Measurements from ENCODE around the gene MYH14. TPM values are rescaled to one million over a fixed set of nuclear protein-coding genes. Genes with fewer than 3 reads are reported as not detected.

The MYH14 gene
- total and polyA plus RNA-seq, 2 of the 4 experiments (the other 2 are of a cell fraction): not detected

DNA sequence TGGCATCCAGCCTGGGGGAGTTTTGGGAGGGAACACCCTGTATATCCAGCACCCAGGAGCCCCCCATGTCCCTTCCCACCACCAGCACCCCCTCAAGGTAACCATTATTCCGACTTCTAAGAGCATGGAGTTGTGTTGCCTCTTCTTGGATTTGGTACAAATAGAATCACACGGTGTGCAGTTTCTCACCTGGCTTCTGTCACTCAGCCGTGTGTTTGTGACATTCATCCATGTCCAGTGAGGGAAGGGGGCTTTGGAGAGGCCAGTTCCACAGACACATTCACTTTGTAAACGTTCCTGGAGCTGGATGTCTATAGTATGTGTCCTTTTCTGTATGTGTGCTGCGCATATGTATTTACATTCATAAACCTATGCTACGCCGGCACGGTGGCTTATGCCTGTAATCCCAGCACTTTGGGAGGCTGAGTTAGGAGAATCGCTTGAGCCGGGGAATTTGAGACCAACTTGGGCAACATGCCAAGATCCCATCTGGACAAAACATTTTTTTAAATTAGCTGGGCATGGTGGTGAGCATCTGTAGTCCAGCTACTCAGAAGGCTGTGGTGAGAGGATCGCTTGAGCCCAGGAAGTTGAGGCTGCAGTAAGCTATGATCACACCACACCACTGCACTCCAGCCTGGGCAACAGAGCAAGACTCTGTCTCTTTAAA is 36.6 kb downstream of the MYH14 start:
- Histone ChIP-seq H3K36me3 (ENCODE audit: control insufficient read depth, insufficient read depth, low read length) (no peaks in the 10 kb centered on the region), H3K14ac (replicated peaks; ENCODE audit: low read depth, low read length) (no peak overlapping the region), H3K4me1 (ENCODE audit: control insufficient read depth, insufficient read depth, low read length) (no peaks in the 10 kb centered on the region), H3K4me3 (ENCODE audit: insufficient read depth, low read depth, low read length) (no peak overlapping the region), H3K9me1 (ENCODE audit: insufficient read depth, low read length) (no peaks in the 10 kb centered on the region), H2AK5ac (ENCODE audit: low read depth, low read length) (no peak overlapping the region), H2AFZ (replicated peaks; ENCODE audit: low read length, poor library complexity) (no peak overlapping the region), H3K4ac (ENCODE audit: low read depth, low read length) (no peak overlapping the region), H2BK120ac (ENCODE audit: low read depth, low read length) (no peak overlapping the region), H3K56ac (ENCODE audit: extremely low read depth, insufficient read depth, low read length) (no peak overlapping the region), H2BK20ac (ENCODE audit: low read depth, low read length) (no peak overlapping the region), H4K5ac (ENCODE audit: low read depth, low read length) (no peak overlapping the region), H4K91ac (ENCODE audit: insufficient read depth, low read depth, low read length) (no peak overlapping the region), H3K79me1 (ENCODE audit: low read depth in 1 of 2, low read length in 2 of 2) (no peaks in the 10 kb centered on the region), H3K27me3 (ENCODE audit: control insufficient read depth, insufficient read depth, low read length) (no peaks in the 10 kb centered on the region), H3K4me2 (ENCODE audit: low read depth, low read length) (no peak overlapping the region), H3K23ac (ENCODE audit: low read depth, low read length) (no peak overlapping the region), H4K20me1 (ENCODE audit: insufficient read depth, low read length) (no peaks in the 10 kb centered on the region), H2BK15ac (ENCODE audit: low read depth, low read length) (no peak overlapping the region), H2BK5ac (ENCODE audit: low read depth, low read length, poor library complexity, severe bottlenecking) (no peak overlapping the region), H3K9me3 (ENCODE audit: control insufficient read depth, insufficient read depth, low read length) (peaks cover 22% of the 10 kb centered on the region), H3K18ac (ENCODE audit: low read depth, low read length) (no peak overlapping the region), H2AK9ac (replicated peaks; ENCODE audit: low read depth, low read length, poor library complexity) (no peak overlapping the region), H4K8ac (ENCODE audit: low read depth in 2 of 2, low read length in 2 of 2) (no peak overlapping the region), H3K9ac (ENCODE audit: low read depth, low read length) (no peak overlapping the region), H3K27ac (ENCODE audit: insufficient read depth, low read length) (no peak overlapping the region)
- dilution Hi-C loops (cut with HindIII; ENCODE audit: low sequenced_read_pairs, unreplicated experiment): no loop called here
- DNase-seq: no peak
- in situ Hi-C loops (cut with MboI; ENCODE audit: low sequenced_read_pairs): no loop called here
- ATAC-seq (ENCODE audit: low read depth): no peak
- BruUV-seq (replicated peaks): no TSS peak
- ChIA-PET CTCF (no interaction called here), POLR2A (ENCODE audit: unreplicated experiment) (no interaction called here)
- TF ChIP-seq BHLHE40 (IDR thresholded peaks at IDR 0.05; ENCODE audit: low read depth, low read length) (no peak), CEBPB (IDR thresholded peaks at IDR 0.05; ENCODE audit: low read depth, low read length) (no peak), MXI1 (IDR thresholded peaks at IDR 0.05; ENCODE audit: borderline replicate concordance, low read depth, low read length) (no peak), MAFK (IDR thresholded peaks at IDR 0.05; ENCODE audit: low read depth, low read length) (no peak), SMC3 (IDR thresholded peaks at IDR 0.05; ENCODE audit: low read depth, low read length) (no peak), FOS (IDR thresholded peaks at IDR 0.05; ENCODE audit: low read depth, low read length) (no peak), NFE2L2 (IDR thresholded peaks at IDR 0.05; ENCODE audit: low read depth, low read length) (no peak), POLR2A (IDR thresholded peaks at IDR 0.05; ENCODE audit: low read depth, low read length) (no peak), RCOR1 (IDR thresholded peaks at IDR 0.05; ENCODE audit: insufficient replicate concordance, low read length) (no peak), RAD21 (IDR thresholded peaks at IDR 0.05; ENCODE audit: low read length) (no peak), CHD1 (IDR thresholded peaks at IDR 0.05; ENCODE audit: low read depth, low read length) (no peak), MAZ (IDR thresholded peaks at IDR 0.05; ENCODE audit: borderline replicate concordance, low read depth, low read length) (no peak), RFX5 (IDR thresholded peaks at IDR 0.05; ENCODE audit: low read depth, low read length) (no peak)
- TF ChIP-seq, protein P1, sequence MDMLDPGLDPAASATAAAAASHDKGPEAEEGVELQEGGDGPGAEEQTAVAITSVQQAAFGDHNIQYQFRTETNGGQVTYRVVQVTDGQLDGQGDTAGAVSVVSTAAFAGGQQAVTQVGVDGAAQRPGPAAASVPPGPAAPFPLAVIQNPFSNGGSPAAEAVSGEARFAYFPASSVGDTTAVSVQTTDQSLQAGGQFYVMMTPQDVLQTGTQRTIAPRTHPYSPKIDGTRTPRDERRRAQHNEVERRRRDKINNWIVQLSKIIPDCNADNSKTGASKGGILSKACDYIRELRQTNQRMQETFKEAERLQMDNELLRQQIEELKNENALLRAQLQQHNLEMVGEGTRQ (IDR thresholded peaks at IDR 0.05; ENCODE audit: low read depth, low read length): no peak
- TF ChIP-seq, protein P2, sequence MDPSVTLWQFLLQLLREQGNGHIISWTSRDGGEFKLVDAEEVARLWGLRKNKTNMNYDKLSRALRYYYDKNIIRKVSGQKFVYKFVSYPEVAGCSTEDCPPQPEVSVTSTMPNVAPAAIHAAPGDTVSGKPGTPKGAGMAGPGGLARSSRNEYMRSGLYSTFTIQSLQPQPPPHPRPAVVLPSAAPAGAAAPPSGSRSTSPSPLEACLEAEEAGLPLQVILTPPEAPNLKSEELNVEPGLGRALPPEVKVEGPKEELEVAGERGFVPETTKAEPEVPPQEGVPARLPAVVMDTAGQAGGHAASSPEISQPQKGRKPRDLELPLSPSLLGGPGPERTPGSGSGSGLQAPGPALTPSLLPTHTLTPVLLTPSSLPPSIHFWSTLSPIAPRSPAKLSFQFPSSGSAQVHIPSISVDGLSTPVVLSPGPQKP (IDR thresholded peaks at IDR 0.05; ENCODE audit: borderline replicate concordance, low read depth, low read length): no peak
- TF ChIP-seq, protein P3, sequence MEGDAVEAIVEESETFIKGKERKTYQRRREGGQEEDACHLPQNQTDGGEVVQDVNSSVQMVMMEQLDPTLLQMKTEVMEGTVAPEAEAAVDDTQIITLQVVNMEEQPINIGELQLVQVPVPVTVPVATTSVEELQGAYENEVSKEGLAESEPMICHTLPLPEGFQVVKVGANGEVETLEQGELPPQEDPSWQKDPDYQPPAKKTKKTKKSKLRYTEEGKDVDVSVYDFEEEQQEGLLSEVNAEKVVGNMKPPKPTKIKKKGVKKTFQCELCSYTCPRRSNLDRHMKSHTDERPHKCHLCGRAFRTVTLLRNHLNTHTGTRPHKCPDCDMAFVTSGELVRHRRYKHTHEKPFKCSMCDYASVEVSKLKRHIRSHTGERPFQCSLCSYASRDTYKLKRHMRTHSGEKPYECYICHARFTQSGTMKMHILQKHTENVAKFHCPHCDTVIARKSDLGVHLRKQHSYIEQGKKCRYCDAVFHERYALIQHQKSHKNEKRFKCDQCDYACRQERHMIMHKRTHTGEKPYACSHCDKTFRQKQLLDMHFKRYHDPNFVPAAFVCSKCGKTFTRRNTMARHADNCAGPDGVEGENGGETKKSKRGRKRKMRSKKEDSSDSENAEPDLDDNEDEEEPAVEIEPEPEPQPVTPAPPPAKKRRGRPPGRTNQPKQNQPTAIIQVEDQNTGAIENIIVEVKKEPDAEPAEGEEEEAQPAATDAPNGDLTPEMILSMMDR (conservative IDR thresholded peaks at IDR 0.05; ENCODE audit: low read depth, low read length): no peak
- intact Hi-C loops (cut with micrococcal nuclease): no loop called here
- WGBS, 2 experiments (ENCODE audit: extremely low coverage in 2 of 2, insufficient read length in 1 of 2): no CpG with 5 or more reads among the region's 11 CpGs

All from IMR-90 (cell line).